PC-3 (cell line): ENCODE measurements around the gene LCN6. TPM values are rescaled to one million over a fixed set of nuclear protein-coding genes. Genes with fewer than 3 reads are reported as not detected.
"Not testable (repeated sequence)": the region's sequence is repeated elsewhere in the genome, so short reads cannot be mapped to it uniquely, and the experiment has no call there.

Experiments used
- ATAC-seq: fragments of 200-7000 bp; cut with Tn5 transposase; 2 replicates; pipeline ENCODE4 v1.9.1; 2020; ENCODE audit warnings: mild to moderate bottlenecking, moderate library complexity
- BruUV-seq: library from RNA; stranded (reverse); fragments of 400-500 nt; replicated peaks from 2 replicates; lab custom pipeline; 2021; lab: Mats Ljungman, UMichigan
- CTCF ChIA-PET: fragments of 300-600 bp; sonication (Branson Sonifier 250); formaldehyde crosslinking; loops from one replicate; lab custom pipeline; 2022; ENCODE audit warnings: antibody characterized with exemption; lab: Charles Lee
- POLR2A ChIA-PET: fragments of 300-600 bp; sonication (Branson Sonifier 250); formaldehyde crosslinking; loops from one replicate; lab custom pipeline; 2022; ENCODE audit warnings: antibody characterized with exemption; ENCODE audit not compliant: unreplicated experiment; lab: Charles Lee
- DNase-seq: peaks from one replicate; pipeline ENCODE4 v3.0.0-alpha.2; 2015
- H2AFZ ChIP-seq: fragments of 300-600 bp; sonication (generic); 2 replicates; pipeline ENCODE4 v1.6.0; 2016; ENCODE audit warnings: antibody characterized with exemption, low read length
- H3F3A ChIP-seq: fragments of 300-600 bp; sonication (generic); one replicate; pipeline ENCODE4 v1.6.0; 2017; ENCODE audit warnings: antibody characterized with exemption, low read length, control low read depth, mild to moderate bottlenecking; ENCODE audit not compliant: unreplicated experiment
- H3K27ac ChIP-seq: fragments of 300-600 bp; sonication (generic); 2 replicates; pipeline ENCODE4 v1.5.1; 2016; ENCODE audit warnings: mild to moderate bottlenecking, low read length
- H3K27me3 ChIP-seq: fragments of 300-600 bp; sonication (generic); 2 replicates; pipeline ENCODE4 v1.6.1; 2016; ENCODE audit warnings: low read length, mixed read lengths
- H3K36me3 ChIP-seq: fragments of 300-600 bp; sonication (generic); 2 replicates; pipeline ENCODE4 v1.6.1; 2016; ENCODE audit warnings: low read depth, mixed run types, low read length, mixed read lengths
- H3K4me1 ChIP-seq: fragments of 300-600 bp; sonication (generic); 2 replicates; pipeline ENCODE4 v1.5.1; 2016; ENCODE audit warnings: low read length; ENCODE audit not compliant: insufficient read depth
- H3K4me2 ChIP-seq: fragments of 300-600 bp; sonication (generic); 2 replicates; pipeline ENCODE4 v1.6.0; 2016; ENCODE audit warnings: low read length
- H3K4me3 ChIP-seq: fragments of 300-600 bp; sonication (generic); 2 replicates; pipeline ENCODE4 v1.5.1; 2016; ENCODE audit warnings: mild to moderate bottlenecking, low read length, mixed read lengths
- H3K79me2 ChIP-seq: fragments of 300-600 bp; sonication (generic); 2 replicates; pipeline ENCODE4 v1.6.1; 2017; ENCODE audit warnings: low read length, mixed read lengths
- H3K9ac ChIP-seq: fragments of 300-600 bp; sonication (generic); 2 replicates; pipeline ENCODE4 v1.6.0; 2016; ENCODE audit warnings: mild to moderate bottlenecking, low read length
- H3K9me2 ChIP-seq: fragments of 300-600 bp; sonication (generic); replicated peaks from 2 replicates; pipeline ENCODE4 v1.6.1; 2016; ENCODE audit warnings: mixed run types, low read length, mixed read lengths
- H3K9me3 ChIP-seq: fragments of 300-600 bp; sonication (generic); 2 replicates; pipeline ENCODE4 v1.6.1; 2016; ENCODE audit warnings: low read length, mixed read lengths
- H4K20me1 ChIP-seq: fragments of 300-600 bp; sonication (generic); 2 replicates; pipeline ENCODE4 v1.6.1; 2016; ENCODE audit warnings: low read length, mixed read lengths
- CTCF ChIP-seq: fragments of 300-600 bp; sonication (generic); conservative IDR thresholded peaks from 2 replicates; pipeline ENCODE4 v1.5.1; 2017; ENCODE audit warnings: antibody characterized with exemption, low read depth, mild to moderate bottlenecking, low read length
- EZH2 ChIP-seq: fragments of 300-600 bp; sonication (generic); IDR thresholded peaks from one replicate; pipeline ENCODE4 v1.6.1; 2017; ENCODE audit warnings: antibody characterized with exemption, mild to moderate bottlenecking, low read length; ENCODE audit not compliant: unreplicated experiment
- EZH2phosphoT487 ChIP-seq: fragments of 300-600 bp; sonication (generic); IDR thresholded peaks from 2 replicates; pipeline ENCODE4 v1.6.1; 2018; ENCODE audit warnings: mild to moderate bottlenecking, antibody characterized with exemption, low read length, borderline replicate concordance
- intact Hi-C: fragments of 100-400 bp; cut with micrococcal nuclease; formaldehyde crosslinking; loops from 2 replicates; pipeline ENCODE4 v1.9.0; 2023
- total RNA-seq: library from RNA; depleted of rRNA; stranded (reverse); fragments of >200 nt; gene quantifications from 2 replicates; pipeline ENCODE4 v1.2.3, GENCODE V29; 2014

LCN6 gene
- total RNA-seq, 1 experiment from 2014 or later = not detected

DNA sequence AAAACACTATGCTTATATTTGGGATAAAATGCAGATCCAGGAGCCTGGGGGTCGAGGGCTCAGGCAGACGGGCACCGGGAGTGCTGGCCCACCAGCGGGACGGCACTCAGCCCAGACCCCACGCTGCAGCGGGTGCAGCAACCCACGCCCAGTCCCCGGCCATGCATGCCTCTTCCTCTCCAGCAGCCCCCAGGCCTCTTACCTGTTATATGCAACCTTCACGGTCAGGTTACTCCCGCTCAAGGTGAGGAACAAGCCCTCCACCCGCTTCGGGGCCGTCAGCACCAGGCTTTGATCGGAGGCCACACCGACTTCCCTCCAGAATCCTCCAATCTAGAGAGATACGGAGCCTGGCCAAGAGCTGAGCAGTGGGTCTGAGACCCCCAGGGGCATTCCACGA lies 8.5 kb upstream of the LCN6 start:
- ChIA-PET POLR2A (no interaction called here), CTCF (no interaction called here)
- no peaks in the 10 kb centered on the region for H3K36me3 ChIP-seq
- H3K4me1 ChIP-seq = no peaks in the 10 kb centered on the region
- BruUV-seq = no TSS peak
- H2AFZ ChIP-seq = no peak overlapping the region
- H3K9ac ChIP-seq = no peak overlapping the region
- H3K9me2 ChIP-seq = no peaks in the 10 kb centered on the region
- ATAC-seq (no peak), DNase-seq (no peak)
- no peak overlapping the region for H3K4me2 ChIP-seq
- H3K27me3 ChIP-seq = no peaks in the 10 kb centered on the region
- no peaks in the 10 kb centered on the region for H4K20me1 ChIP-seq
- no peak overlapping the region for H3K27ac ChIP-seq
- no peak overlapping the region for H3K4me3 ChIP-seq
- H3K79me2 ChIP-seq = no peaks in the 10 kb centered on the region
- H3K9me3 ChIP-seq = no peaks in the 10 kb centered on the region
- no peak for TF ChIP-seq CTCF
- no peak for TF ChIP-seq EZH2
- TF ChIP-seq EZH2phosphoT487 = no peak
- intact Hi-C loops = no loop called here
- H3F3A ChIP-seq = no peaks in the 10 kb centered on the region

DNA sequence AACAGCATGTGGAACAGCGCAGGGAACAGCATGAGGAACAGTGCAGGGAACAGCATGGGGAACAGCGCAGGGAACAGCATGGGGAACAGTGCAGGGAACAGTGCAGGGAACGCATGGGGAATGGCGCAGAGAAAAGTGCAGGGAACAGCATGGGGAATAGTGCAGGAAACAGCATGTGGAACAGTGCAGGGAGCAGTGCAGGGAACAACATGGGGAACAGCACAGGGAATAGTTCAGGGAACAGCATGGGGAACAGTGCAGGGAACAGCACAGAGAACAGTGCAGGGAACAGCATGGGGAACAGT lies 7.8 kb upstream of the LCN6 start:
- no peaks in the 10 kb centered on the region for H3K79me2 ChIP-seq
- no peaks in the 10 kb centered on the region for H3K9me2 ChIP-seq
- H3K4me2 ChIP-seq = no peak overlapping the region
- H3K36me3 ChIP-seq = no peaks in the 10 kb centered on the region
- ATAC-seq (no peak), DNase-seq (no peak)
- no peaks in the 10 kb centered on the region for H3K9me3 ChIP-seq
- no peak overlapping the region for H3K27ac ChIP-seq
- H3K27me3 ChIP-seq = no peaks in the 10 kb centered on the region
- H4K20me1 ChIP-seq = no peaks in the 10 kb centered on the region
- H2AFZ ChIP-seq = no peak overlapping the region
- ChIA-PET POLR2A (no interaction called here), CTCF (no interaction called here)
- TF ChIP-seq CTCF (no peak), EZH2 (no peak), EZH2phosphoT487 (no peak)
- H3K9ac ChIP-seq = no peak overlapping the region
- no peaks in the 10 kb centered on the region for H3F3A ChIP-seq
- no peaks in the 10 kb centered on the region for H3K4me1 ChIP-seq
- no peak overlapping the region for H3K4me3 ChIP-seq
- intact Hi-C loops = no loop called here
- no TSS peak for BruUV-seq

DNA sequence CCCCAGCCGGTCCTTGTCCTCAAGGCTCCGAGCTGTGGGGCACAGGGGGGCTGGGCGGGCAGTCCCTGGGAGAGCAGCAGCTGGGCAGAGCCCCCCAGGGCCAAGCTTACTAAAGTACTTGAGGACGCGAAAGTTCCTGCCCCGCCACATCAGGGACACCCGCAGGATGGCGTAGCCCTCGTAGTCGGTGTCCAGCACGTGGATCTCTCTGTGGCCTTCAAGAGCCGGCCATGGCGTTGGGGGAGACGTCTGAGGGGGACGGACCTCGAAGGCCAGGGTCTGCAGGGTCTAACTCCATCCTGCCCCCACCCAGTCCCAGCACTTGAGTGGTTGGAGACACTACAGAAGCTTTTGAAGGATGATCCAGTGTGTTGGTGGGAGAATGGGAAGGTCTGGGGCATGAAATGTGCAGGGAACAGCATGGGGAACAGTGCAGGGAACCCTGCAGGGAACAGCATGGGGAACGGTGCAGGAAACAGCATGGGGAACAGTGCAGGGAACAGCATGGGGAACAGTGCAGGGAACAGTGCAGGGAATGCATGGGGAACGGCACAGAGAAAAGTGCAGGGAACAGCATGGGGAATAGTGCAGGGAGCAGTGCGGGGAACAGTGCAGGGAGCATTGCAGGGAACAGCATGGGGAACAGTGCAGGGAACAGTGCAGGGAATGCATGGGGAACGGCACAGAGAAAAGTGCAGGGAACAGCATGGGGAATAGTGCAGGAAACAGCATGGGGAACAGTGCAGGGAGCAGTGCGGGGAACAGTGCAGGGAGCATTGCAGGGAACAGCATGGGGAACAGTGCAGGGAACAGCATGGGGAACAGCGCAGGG lies 7.2 kb upstream of the LCN6 start:
- POLR2A ChIA-PET, CTCF ChIA-PET, intact Hi-C loops: not testable (repeated sequence)

More for the DNA sequence above, 7.2 kb upstream of the LCN6 start:
- not testable (repeated sequence) for H3K9ac ChIP-seq, H3K27me3 ChIP-seq, H3K9me2 ChIP-seq, H3K36me3 ChIP-seq, H3F3A ChIP-seq, H3K9me3 ChIP-seq, H4K20me1 ChIP-seq, H3K4me2 ChIP-seq, H3K27ac ChIP-seq, DNase-seq, H3K4me3 ChIP-seq, H3K4me1 ChIP-seq, BruUV-seq, H2AFZ ChIP-seq, ATAC-seq, H3K79me2 ChIP-seq
